GM12873 (cell line): ENCODE data around the gene NOSIP.

Source experiments
- TF ChIP-seq, protein P1 (sequence below): IDR thresholded peaks from 2 replicates; pipeline ENCODE4 v1.5.1; 2012; ENCODE audit warnings: low read depth, mild to moderate bottlenecking, moderate library complexity, low read length, control low read depth; ENCODE audit not compliant: insufficient read depth; ENCODE audit errors: missing control alignments

NOSIP gene

DNA sequence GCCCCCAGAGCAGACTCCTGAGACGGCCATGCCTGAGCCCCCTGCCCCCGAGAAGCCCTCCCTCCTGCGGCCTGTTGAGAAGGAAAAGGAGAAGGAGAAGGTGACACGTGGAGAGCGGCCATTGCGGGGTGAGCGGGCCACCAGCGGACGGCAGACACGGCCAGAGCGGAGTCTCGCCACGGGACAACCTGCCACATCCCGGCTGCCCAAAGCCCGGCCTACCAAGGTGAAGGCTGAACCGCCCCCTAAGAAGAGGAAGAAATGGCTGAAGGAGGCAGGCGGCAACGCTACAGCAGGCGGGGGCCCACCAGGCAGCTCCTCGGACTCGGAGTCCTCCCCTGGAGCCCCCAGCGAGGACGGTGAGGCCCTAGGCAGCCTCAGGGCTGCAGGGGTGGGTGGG lies 35.5 kb upstream of the NOSIP start:
- TF ChIP-seq, protein P1, sequence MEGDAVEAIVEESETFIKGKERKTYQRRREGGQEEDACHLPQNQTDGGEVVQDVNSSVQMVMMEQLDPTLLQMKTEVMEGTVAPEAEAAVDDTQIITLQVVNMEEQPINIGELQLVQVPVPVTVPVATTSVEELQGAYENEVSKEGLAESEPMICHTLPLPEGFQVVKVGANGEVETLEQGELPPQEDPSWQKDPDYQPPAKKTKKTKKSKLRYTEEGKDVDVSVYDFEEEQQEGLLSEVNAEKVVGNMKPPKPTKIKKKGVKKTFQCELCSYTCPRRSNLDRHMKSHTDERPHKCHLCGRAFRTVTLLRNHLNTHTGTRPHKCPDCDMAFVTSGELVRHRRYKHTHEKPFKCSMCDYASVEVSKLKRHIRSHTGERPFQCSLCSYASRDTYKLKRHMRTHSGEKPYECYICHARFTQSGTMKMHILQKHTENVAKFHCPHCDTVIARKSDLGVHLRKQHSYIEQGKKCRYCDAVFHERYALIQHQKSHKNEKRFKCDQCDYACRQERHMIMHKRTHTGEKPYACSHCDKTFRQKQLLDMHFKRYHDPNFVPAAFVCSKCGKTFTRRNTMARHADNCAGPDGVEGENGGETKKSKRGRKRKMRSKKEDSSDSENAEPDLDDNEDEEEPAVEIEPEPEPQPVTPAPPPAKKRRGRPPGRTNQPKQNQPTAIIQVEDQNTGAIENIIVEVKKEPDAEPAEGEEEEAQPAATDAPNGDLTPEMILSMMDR: no peak

DNA sequence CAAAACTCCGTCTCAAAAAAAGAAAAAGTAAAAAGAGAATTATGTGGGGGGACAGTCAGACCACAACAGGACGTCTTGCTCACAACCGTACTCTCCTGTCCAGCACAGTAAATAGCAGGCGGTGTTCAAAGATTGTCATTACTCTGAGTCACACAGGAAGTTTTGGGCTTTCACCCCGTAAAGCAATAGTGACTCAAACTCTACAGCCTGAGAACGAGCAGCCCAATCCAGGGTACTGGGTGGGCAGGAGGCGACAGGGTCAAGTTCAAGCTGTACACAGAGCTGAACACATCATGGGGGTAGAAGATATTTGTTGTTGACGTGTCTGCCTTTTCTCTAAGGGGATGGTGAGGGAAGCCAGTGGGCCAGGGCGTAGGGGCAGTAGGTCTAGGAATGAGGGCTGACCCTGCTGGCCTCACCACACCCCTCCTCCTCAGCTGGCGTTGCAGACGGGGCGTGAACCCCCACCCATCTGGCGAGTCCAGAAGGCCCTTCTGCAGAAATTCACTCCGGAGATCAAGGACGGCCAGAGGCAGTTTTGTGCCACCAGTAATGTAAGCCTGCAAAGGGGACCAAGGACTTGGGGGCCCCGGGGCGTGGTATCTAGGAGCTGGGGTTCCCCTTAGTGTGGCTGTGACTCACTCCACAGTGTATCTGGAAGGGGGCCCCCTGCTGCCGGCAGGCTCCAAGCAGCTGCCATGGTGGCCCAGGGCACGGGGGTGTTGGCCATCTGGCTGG lies 33.9 kb upstream of the NOSIP start:
- TF ChIP-seq, protein P1: no peak

DNA sequence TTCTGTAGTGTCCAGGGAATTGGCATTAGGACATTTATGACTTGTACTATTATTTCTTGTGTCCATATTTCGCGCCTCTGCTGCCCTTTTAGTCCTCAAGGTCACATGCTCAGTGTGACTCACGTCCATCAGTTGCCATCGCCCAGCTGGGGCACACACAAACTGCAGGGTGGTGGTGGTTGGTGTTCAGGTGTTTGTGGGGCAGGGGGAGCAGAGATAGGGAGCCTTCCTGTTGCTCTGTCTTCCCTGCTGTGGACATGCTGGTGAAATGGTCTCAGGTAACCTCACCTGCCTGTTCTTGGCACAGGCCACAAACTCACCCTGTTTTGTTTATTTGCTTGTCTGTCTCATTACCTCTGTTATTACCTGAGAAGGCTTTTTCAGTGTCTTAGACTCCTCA lies 33.0 kb upstream of the NOSIP start:
- TF ChIP-seq, protein P1: no peak

DNA sequence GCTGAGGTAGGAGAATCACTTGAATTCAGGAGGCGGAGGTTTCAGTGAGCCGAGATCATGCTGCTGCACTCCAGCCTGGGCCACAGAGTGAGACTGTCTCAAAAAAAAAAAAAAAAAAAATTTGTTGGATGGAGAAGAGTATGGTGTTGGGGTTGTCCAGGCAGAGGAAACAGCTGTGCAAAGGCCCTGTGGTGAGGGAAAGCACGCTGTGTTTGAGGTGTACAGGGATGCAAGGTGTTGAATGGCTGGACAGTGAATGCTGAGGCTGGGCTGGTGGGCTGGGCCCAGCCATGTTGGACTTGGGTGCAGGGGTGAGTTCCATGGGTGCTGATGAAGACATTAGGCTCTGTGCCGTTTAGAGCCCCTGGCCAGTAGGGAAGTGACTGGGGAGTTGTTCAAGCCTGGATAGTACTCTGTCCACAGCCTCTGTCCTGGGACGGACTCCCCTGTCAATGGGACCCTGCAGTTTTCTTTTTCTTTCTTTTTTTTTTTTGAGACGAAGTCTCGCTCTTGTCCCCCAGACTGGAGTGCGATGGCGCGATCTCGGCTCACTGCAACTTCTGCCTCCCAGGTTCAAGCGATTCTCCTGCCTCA lies 29.2 kb upstream of the NOSIP start:
- TF ChIP-seq, protein P1: no peak

DNA sequence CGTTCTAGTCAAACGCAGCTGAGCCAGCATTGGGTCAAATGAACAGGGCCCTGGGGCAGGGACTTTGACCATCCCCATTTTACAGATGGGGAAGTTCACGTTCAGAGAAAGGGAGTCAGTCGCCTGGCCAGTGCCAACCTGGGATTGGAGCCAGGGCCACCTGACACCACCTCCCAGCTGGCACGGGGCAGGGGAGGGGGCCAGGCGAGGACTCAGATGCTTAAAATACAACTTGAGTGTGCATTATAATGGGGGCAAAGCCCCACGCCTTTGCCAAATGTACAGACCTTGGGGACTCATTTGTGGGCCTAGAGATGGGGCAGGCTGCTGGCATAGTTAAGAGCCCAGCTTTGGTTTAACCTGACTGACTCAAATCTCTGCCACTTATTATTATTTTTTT lies 25.2 kb upstream of the NOSIP start:
- TF ChIP-seq, protein P1: no peak

DNA sequence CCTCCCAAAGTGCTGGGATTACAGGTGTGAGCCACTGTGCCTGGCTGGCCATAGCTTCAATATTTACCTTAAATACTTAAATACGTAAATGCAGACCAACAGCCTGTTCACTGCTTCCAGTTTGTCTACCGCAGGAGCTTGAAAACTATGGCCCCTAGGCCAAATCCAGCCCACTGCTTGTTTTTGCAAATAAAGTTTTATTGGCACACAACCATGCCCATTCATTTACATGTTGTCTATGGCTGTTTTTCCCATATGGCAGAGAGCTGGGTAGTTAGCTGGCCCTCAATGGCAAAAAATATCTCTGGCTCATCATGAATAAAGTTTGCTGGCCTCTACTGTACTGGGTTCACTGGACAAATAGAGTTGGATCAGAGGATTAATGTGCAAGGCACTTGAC lies 22.4 kb upstream of the NOSIP start:
- TF ChIP-seq, protein P1: no peak

DNA sequence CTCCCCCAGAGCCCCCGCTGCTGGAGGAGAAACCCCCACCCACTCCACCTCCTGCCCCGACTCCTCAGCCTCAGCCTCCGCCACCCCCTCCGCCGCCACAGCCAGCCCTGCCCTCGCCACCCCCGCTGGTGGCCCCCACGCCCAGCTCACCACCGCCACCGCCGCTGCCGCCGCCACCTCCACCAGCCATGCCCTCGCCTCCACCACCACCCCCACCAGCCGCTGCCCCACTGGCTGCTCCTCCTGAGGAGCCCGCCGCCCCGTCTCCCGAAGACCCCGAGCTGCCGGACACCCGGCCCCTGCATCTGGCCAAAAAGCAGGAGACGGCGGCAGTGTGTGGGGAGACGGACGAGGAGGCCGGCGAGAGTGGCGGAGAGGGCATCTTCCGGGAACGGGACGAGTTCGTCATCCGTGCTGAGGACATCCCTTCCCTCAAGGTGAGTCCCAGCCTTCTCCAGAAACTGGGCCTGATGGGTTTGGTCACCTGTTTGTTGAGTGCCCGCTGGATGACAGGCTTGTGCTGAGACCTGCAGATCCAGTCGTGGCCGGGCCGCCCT lies 21.2 kb upstream of the NOSIP start:
- TF ChIP-seq, protein P1: no peak
